HepG2 (cell line): ENCODE data around the gene MCC. TPM values are rescaled to one million over a fixed set of nuclear protein-coding genes. Genes with fewer than 3 reads are reported as not detected.
A peak's percentile ranks its signal among the peaks of the same experiment; 100 is the strongest.

Experiments used
- ELF3 ChIP-seq: IDR thresholded peaks from 2 replicates; pipeline ENCODE4 v1.6.1; 2016; ENCODE audit warnings: missing genetic modification reagents, missing compliant biosample characterization
- GMEB2 ChIP-seq: IDR thresholded peaks from 2 replicates; pipeline ENCODE4 v1.6.1; 2016; ENCODE audit warnings: missing biosample characterization, missing genetic modification reagents, low read depth
- HBP1 ChIP-seq: IDR thresholded peaks from 2 replicates; pipeline ENCODE4 v1.6.1; 2016; ENCODE audit warnings: low read depth, control low read depth
- HNF1A ChIP-seq, 2 experiments: sonication (generic) in 1 of 2; formaldehyde crosslinking in 1 of 2; IDR thresholded peaks; 2 replicates each; pipeline versions ENCODE4 v1.4.0 to v1.6.1; 2016 to 2020; ENCODE audit warnings: borderline replicate concordance in 1 of 2, low read depth in 1 of 2, mild to moderate bottlenecking in 1 of 2, missing genetic modification reagents in 1 of 2
- NFATC3 ChIP-seq: sonication (generic); formaldehyde crosslinking; IDR thresholded peaks from 2 replicates; pipeline ENCODE4 v1.5.1; 2020; ENCODE audit warnings: mild to moderate bottlenecking, missing genetic modification reagents
- PHF20 ChIP-seq: sonication (generic); formaldehyde crosslinking; IDR thresholded peaks from 2 replicates; pipeline ENCODE4 v1.5.0; 2020; ENCODE audit warnings: mild to moderate bottlenecking, missing genetic modification reagents
- SOX6 ChIP-seq, 2 experiments: fragments of 450-650 bp in 1 of 2; sonication (generic) in 1 of 2; formaldehyde crosslinking in 1 of 2; IDR thresholded peaks; 2 replicates each; pipeline versions ENCODE4 v1.4.0 to v1.6.1; 2017 to 2020; ENCODE audit warnings: antibody characterized with exemption in 1 of 2, mild to moderate bottlenecking in 1 of 2, missing genetic modification reagents in 1 of 2
- UBTF ChIP-seq: sonication (generic); formaldehyde crosslinking; IDR thresholded peaks from 2 replicates; pipeline ENCODE4 v1.4.0; 2020; ENCODE audit warnings: mild to moderate bottlenecking, missing genetic modification reagents
- ZNF281 ChIP-seq: sonication (generic); formaldehyde crosslinking; IDR thresholded peaks from 2 replicates; pipeline ENCODE4 v1.4.0; 2020; ENCODE audit warnings: missing genetic modification reagents, borderline replicate concordance
- ZNF614 ChIP-seq: IDR thresholded peaks from 2 replicates; pipeline ENCODE4 v1.6.1; 2018; ENCODE audit warnings: missing biosample characterization, missing genetic modification reagents, inconsistent platforms, borderline replicate concordance
- ZNF691 ChIP-seq: sonication (generic); formaldehyde crosslinking; IDR thresholded peaks from 2 replicates; pipeline ENCODE4 v1.4.0; 2020; ENCODE audit warnings: missing genetic modification reagents, low read depth, mild to moderate bottlenecking, borderline replicate concordance
- ZSCAN30 ChIP-seq: sonication (generic); formaldehyde crosslinking; IDR thresholded peaks from 2 replicates; pipeline ENCODE4 v1.5.0; 2020; ENCODE audit warnings: mild to moderate bottlenecking, missing genetic modification reagents
- polyA plus RNA-seq, 8 experiments: library from polyadenylated mRNA; depleted of rRNA in 3 of 8; stranded (reverse) in 7 of 8; unstranded in 1 of 8; fragments of >200 nt; fragmentation: Illumina TruSeq in 4 of 8; extraction: Trizol in 4 of 8; gene quantifications; 2 replicates each; pipeline versions ENCODE4 v1.2.1 to v1.2.3, GENCODE V29; 2011 to 2016; ENCODE audit warnings: low read depth in 4 of 8, missing spikeins in 1 of 8, mixed read lengths in 1 of 8; ENCODE audit not compliant: insufficient read depth in 1 of 8
- total RNA-seq, 5 experiments: library from RNA; depleted of rRNA; stranded (reverse); fragments of >200 nt; fragmentation: Illumina TruSeq; extraction: Trizol; gene quantifications; 2 replicates each; pipeline ENCODE4 v1.2.3, GENCODE V29; 2016; ENCODE audit warnings: low read depth in 1 of 5

MCC gene
- total and polyA plus RNA-seq, 2 of the 13 experiments (the other 11 are each of a cell fraction or from before 2014, with no cell fraction given): 0.55 to 2.4 TPM

GRCh38 chr5:113513384-113514288, 25.4 kb upstream of the MCC start, which contains the start of gene YTHDC2 (continued):
- TF ChIP-seq HNF1A (IDR thresholded peaks at IDR 0.05; ENCODE audit: low read depth) (no peak), HNF1A (CRISPR knock-in tag; IDR thresholded peaks at IDR 0.05; ENCODE audit: borderline replicate concordance) (peak; percentile 63), ZSCAN30 (no peak), HBP1 (CRISPR knock-in tag) (no peak; the same call in 1 of the 2 replicates), SOX6 (IDR thresholded peaks at IDR 0.05) (no peak), SOX6 (CRISPR knock-in tag; IDR thresholded peaks at IDR 0.05) (peak; percentile 38; the same call in 1 of the 2 replicates), GMEB2 (CRISPR knock-in tag) (peak; percentile 95), UBTF (peak; percentile 97), ZNF614 (peak; percentile 69; the same call in 1 of the 2 replicates), PHF20 (CRISPR knock-in tag) (peak; percentile 71), ELF3 (CRISPR knock-in tag) (peak; percentile 45; the same call in 1 of the 2 replicates), ZNF281 (CRISPR knock-in tag) (no peak), NFATC3 (CRISPR knock-in tag) (no peak), ZNF691 (CRISPR knock-in tag) (peak; percentile 85; the same call in 1 of the 2 replicates)
